ENCODE results near the gene ZNF652.

The ZNF652 gene

DNA sequence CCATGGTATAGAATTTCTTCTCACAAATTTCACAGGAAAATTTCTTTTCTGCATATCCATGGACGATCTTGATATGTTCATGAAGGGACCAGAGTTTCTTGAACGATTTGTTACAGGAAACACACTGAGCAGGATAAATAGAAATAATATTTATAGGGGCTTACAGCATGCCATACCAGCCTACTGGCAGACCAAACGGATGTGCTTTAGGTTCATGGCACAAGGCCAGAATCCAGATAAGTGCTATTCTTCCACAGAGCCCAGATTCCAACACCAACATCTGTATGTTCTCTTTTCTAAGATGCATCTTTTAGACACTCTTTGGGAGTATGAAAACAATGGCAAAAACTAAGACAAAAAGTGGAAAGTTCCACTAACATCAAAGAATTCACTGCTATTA, 49.3 kb downstream of the ZNF652 start:
- TF ChIP-seq, protein P1, sequence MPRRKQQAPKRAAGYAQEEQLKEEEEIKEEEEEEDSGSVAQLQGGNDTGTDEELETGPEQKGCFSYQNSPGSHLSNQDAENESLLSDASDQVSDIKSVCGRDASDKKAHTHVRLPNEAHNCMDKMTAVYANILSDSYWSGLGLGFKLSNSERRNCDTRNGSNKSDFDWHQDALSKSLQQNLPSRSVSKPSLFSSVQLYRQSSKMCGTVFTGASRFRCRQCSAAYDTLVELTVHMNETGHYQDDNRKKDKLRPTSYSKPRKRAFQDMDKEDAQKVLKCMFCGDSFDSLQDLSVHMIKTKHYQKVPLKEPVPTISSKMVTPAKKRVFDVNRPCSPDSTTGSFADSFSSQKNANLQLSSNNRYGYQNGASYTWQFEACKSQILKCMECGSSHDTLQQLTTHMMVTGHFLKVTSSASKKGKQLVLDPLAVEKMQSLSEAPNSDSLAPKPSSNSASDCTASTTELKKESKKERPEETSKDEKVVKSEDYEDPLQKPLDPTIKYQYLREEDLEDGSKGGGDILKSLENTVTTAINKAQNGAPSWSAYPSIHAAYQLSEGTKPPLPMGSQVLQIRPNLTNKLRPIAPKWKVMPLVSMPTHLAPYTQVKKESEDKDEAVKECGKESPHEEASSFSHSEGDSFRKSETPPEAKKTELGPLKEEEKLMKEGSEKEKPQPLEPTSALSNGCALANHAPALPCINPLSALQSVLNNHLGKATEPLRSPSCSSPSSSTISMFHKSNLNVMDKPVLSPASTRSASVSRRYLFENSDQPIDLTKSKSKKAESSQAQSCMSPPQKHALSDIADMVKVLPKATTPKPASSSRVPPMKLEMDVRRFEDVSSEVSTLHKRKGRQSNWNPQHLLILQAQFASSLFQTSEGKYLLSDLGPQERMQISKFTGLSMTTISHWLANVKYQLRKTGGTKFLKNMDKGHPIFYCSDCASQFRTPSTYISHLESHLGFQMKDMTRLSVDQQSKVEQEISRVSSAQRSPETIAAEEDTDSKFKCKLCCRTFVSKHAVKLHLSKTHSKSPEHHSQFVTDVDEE (CRISPR knock-in tag; IDR thresholded peaks at IDR 0.05) = no peak
- no peak for TF ChIP-seq ZFP3 (CRISPR knock-in tag; IDR thresholded peaks at IDR 0.05)
- TF ChIP-seq ARNTL (CRISPR knock-in tag; IDR thresholded peaks at IDR 0.05; ENCODE audit: borderline replicate concordance, low read depth) = no peak
- TF ChIP-seq, protein P2, sequence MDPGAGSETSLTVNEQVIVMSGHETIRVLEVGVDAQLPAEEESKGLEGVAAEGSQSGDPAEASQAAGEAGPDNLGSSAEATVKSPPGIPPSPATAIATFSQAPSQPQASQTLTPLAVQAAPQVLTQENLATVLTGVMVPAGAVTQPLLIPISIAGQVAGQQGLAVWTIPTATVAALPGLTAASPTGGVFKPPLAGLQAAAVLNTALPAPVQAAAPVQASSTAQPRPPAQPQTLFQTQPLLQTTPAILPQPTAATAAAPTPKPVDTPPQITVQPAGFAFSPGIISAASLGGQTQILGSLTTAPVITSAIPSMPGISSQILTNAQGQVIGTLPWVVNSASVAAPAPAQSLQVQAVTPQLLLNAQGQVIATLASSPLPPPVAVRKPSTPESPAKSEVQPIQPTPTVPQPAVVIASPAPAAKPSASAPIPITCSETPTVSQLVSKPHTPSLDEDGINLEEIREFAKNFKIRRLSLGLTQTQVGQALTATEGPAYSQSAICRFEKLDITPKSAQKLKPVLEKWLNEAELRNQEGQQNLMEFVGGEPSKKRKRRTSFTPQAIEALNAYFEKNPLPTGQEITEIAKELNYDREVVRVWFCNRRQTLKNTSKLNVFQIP (CRISPR knock-in tag; IDR thresholded peaks at IDR 0.05; ENCODE audit: borderline replicate concordance, low read depth) = no peak
- no peak for TF ChIP-seq PPARA (CRISPR knock-in tag; IDR thresholded peaks at IDR 0.05; ENCODE audit: borderline replicate concordance)
- no peak for TF ChIP-seq ZFP30 (CRISPR knock-in tag; IDR thresholded peaks at IDR 0.05)
- ATAC-seq = no peak

DNA sequence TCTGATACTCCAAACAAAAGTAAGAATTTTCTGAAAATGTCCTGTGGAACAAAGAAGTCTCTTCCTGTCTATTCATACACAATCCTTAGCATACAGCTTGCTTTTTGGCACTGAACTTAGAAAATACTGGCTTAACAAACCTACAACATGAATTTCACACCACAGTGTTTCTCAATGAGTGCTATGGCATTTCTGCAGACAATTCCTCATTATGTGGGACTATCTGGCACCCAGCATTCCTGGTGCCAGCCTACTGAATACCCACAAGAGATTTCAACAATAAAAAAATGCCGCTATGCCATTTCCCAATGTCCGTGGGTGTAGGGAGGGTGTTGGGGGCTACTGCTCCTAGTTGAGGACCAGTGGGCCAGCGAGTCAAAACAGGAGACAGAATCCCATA, 62.1 kb downstream of the ZNF652 start:
- no peak for ATAC-seq
- TF ChIP-seq ZNF8 (CRISPR knock-in tag; IDR thresholded peaks at IDR 0.05) = no peak
- no peak for TF ChIP-seq RARB (CRISPR knock-in tag; IDR thresholded peaks at IDR 0.05)
- no peak for TF ChIP-seq ZNF70 (CRISPR knock-in tag; IDR thresholded peaks at IDR 0.05)
- no peak for TF ChIP-seq SNAI2 (CRISPR knock-in tag; IDR thresholded peaks at IDR 0.05)
- TF ChIP-seq, protein P3, sequence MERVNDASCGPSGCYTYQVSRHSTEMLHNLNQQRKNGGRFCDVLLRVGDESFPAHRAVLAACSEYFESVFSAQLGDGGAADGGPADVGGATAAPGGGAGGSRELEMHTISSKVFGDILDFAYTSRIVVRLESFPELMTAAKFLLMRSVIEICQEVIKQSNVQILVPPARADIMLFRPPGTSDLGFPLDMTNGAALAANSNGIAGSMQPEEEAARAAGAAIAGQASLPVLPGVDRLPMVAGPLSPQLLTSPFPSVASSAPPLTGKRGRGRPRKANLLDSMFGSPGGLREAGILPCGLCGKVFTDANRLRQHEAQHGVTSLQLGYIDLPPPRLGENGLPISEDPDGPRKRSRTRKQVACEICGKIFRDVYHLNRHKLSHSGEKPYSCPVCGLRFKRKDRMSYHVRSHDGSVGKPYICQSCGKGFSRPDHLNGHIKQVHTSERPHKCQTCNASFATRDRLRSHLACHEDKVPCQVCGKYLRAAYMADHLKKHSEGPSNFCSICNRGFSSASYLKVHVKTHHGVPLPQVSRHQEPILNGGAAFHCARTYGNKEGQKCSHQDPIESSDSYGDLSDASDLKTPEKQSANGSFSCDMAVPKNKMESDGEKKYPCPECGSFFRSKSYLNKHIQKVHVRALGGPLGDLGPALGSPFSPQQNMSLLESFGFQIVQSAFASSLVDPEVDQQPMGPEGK (CRISPR knock-in tag; IDR thresholded peaks at IDR 0.05; ENCODE audit: borderline replicate concordance) = no peak
- no peak for TF ChIP-seq CSDC2 (CRISPR knock-in tag; IDR thresholded peaks at IDR 0.05)
- TF ChIP-seq TCF4 (CRISPR knock-in tag; IDR thresholded peaks at IDR 0.05; ENCODE audit: borderline replicate concordance) = no peak
- no peak for TF ChIP-seq ZFP3 (CRISPR knock-in tag; IDR thresholded peaks at IDR 0.05)
- no peak for TF ChIP-seq GLIS3 (CRISPR knock-in tag; IDR thresholded peaks at IDR 0.05)
- TF ChIP-seq ZC3H10 (CRISPR knock-in tag; IDR thresholded peaks at IDR 0.05) = no peak
- TF ChIP-seq OSR1 (CRISPR knock-in tag; IDR thresholded peaks at IDR 0.05) = no peak
- TF ChIP-seq ZFP30 (CRISPR knock-in tag; IDR thresholded peaks at IDR 0.05) = no peak
- TF ChIP-seq, protein P1 (CRISPR knock-in tag; IDR thresholded peaks at IDR 0.05) = no peak
- no peak for TF ChIP-seq ZNF565 (CRISPR knock-in tag; conservative IDR thresholded peaks at IDR 0.05; ENCODE audit: low read depth)
- TF ChIP-seq, protein P4, sequence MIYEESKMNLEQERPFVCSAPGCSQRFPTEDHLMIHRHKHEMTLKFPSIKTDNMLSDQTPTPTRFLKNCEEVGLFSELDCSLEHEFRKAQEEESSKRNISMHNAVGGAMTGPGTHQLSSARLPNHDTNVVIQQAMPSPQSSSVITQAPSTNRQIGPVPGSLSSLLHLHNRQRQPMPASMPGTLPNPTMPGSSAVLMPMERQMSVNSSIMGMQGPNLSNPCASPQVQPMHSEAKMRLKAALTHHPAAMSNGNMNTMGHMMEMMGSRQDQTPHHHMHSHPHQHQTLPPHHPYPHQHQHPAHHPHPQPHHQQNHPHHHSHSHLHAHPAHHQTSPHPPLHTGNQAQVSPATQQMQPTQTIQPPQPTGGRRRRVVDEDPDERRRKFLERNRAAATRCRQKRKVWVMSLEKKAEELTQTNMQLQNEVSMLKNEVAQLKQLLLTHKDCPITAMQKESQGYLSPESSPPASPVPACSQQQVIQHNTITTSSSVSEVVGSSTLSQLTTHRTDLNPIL (CRISPR knock-in tag; IDR thresholded peaks at IDR 0.05; ENCODE audit: low read depth) = no peak
- no peak for TF ChIP-seq ARNTL (CRISPR knock-in tag; IDR thresholded peaks at IDR 0.05; ENCODE audit: borderline replicate concordance, low read depth)
- TF ChIP-seq, protein P5, sequence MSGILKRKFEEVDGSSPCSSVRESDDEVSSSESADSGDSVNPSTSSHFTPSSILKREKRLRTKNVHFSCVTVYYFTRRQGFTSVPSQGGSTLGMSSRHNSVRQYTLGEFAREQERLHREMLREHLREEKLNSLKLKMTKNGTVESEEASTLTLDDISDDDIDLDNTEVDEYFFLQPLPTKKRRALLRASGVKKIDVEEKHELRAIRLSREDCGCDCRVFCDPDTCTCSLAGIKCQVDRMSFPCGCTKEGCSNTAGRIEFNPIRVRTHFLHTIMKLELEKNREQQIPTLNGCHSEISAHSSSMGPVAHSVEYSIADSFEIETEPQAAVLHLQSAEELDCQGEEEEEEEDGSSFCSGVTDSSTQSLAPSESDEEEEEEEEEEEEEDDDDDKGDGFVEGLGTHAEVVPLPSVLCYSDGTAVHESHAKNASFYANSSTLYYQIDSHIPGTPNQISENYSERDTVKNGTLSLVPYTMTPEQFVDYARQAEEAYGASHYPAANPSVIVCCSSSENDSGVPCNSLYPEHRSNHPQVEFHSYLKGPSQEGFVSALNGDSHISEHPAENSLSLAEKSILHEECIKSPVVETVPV (CRISPR knock-in tag; IDR thresholded peaks at IDR 0.05) = no peak
- no peak for TF ChIP-seq ESRRG (CRISPR knock-in tag; IDR thresholded peaks at IDR 0.05)
